ENCODE results near the gene MVB12A. TPM values are rescaled to one million over a fixed set of nuclear protein-coding genes. Genes with fewer than 3 reads are reported as not detected.

The MVB12A gene
- total and polyA plus RNA-seq, 8 donors, result 41.7 to 59.5 (median 47.1) TPM

DNA sequence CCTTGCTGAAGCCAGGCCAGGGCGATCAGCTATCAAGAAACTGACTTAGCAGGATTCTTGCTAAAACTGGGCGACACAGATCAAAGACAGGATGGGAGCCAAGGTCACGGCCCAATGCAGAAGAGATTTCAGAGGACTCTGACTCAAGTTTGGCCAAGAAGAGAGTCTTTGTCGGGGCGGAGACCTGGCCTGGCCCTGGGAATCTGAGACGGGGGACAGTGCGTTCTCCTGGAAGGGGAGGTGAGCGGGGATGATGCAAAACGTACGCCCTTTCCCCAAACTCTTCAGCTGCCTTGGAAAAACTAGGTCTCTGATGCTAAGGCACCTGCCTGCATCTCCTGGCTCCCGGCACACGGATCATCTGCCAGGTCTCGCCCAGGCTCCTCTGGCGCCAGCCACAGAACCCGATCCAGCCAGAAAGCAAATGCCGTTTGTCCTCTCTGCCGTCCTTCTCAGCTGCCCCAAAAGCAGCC, 9.8 kb downstream of the MVB12A start:
- intact Hi-C loops (cut with DNase I), result no loop called here
- DNase-seq (peak in 1 of 4 donors; percentile 37), ATAC-seq (no peak)
- H3K4me3 ChIP-seq, result no peak overlapping the region
- H3K27me3 ChIP-seq, result no peaks in the 10 kb centered on the region
- TF ChIP-seq CTCF (IDR thresholded peaks at IDR 0.05), result no peak
- no peaks in the 10 kb centered on the region for H3K36me3 ChIP-seq
- no peak overlapping the region for H3K27ac ChIP-seq
- no peaks in the 10 kb centered on the region for H3K4me1 ChIP-seq
- H3K9me3 ChIP-seq, result no peaks in the 10 kb centered on the region

GRCh38 chr19:17431417-17431816, 11.6 kb downstream of the MVB12A start:
- no peak for TF ChIP-seq CTCF (IDR thresholded peaks at IDR 0.05)
- H3K27me3 ChIP-seq, result no peaks in the 10 kb centered on the region
- intact Hi-C loops (cut with DNase I), result no loop called here
- no peak overlapping the region for H3K4me3 ChIP-seq
- H3K4me1 ChIP-seq, result no peaks in the 10 kb centered on the region
- no peak overlapping the region for H3K27ac ChIP-seq
- ATAC-seq (no peak), DNase-seq (no peak)
- H3K36me3 ChIP-seq, result no peaks in the 10 kb centered on the region
- H3K9me3 ChIP-seq, result no peaks in the 10 kb centered on the region

DNA sequence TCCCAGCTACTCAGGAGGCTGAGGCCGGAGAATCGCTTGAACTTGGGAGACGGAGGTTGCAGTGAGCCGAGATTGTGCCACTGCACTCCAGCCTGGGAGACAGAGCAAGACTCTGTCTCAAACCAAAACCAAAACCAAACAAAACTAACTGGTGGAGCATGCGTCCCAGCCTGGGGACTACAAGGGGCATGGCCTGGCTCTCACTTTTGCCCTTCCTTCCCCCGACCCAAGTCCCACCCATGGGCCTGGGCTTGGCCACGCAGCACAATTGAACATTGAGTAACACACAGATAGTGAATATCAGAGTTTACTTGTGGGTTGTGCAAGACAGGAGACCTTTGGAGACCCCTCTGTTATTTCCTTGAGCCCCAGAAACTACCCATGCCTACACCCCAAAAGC, 15.4 kb downstream of the MVB12A start:
- H3K27me3 ChIP-seq, result no peaks in the 10 kb centered on the region
- H3K9me3 ChIP-seq, result no peaks in the 10 kb centered on the region
- no peak overlapping the region for H3K4me3 ChIP-seq
- H3K4me1 ChIP-seq, result no peaks in the 10 kb centered on the region
- peak in 1 of 4 donors; percentile 39 for DNase-seq
- intact Hi-C loops (cut with DNase I), result no loop called here
- ATAC-seq, result no peak
- no peak for TF ChIP-seq CTCF (IDR thresholded peaks at IDR 0.05)
- no peaks in the 10 kb centered on the region for H3K36me3 ChIP-seq
- H3K27ac ChIP-seq, result no peak overlapping the region

GRCh38 chr19:17436094-17436873, 16.4 kb downstream of the MVB12A start:
- ATAC-seq (no peak), DNase-seq (peak in 1 of 4 donors; percentile 58)
- no peak for TF ChIP-seq CTCF (IDR thresholded peaks at IDR 0.05)
- intact Hi-C loops (cut with DNase I), result no loop called here
- no peak overlapping the region for H3K4me3 ChIP-seq
- no peaks in the 10 kb centered on the region for H3K27me3 ChIP-seq
- no peaks in the 10 kb centered on the region for H3K36me3 ChIP-seq
- no peak overlapping the region for H3K27ac ChIP-seq
- no peaks in the 10 kb centered on the region for H3K9me3 ChIP-seq
- H3K4me1 ChIP-seq, result no peaks in the 10 kb centered on the region

DNA sequence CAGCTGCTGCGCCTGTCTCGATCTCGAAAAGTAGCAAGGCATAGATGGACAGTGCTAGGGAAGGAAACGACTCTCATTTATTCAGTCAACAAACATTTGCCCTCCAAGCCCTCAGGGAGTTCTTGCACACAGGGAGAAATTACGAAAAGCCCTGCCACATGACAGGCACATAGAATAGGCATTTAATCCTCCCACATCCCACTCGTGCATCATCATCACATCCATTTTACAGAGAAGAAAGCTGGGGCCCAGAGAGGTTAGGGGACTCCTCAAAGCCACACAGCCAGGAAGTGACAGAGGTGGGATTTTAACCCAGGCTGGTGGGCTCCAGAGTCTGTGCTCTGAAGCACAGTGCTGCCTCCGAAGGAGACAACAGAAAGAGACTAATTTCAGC, 17.0 kb downstream of the MVB12A start:
- Histone ChIP-seq H3K4me3 (no peak overlapping the region), H3K27ac (no peak overlapping the region), H3K27me3 (no peaks in the 10 kb centered on the region), H3K9me3 (no peaks in the 10 kb centered on the region), H3K36me3 (no peaks in the 10 kb centered on the region), H3K4me1 (no peaks in the 10 kb centered on the region)
- DNase-seq (no peak), ATAC-seq (no peak)
- intact Hi-C loops (cut with DNase I), result no loop called here
- TF ChIP-seq CTCF (IDR thresholded peaks at IDR 0.05), result no peak

Data from left lung (tissue), 10 donors.